Measurements from ENCODE around the gene SRP9. TPM values are rescaled to one million over a fixed set of nuclear protein-coding genes. Genes with fewer than 3 reads are reported as not detected.
"Not testable (repeated sequence)": the region's sequence is repeated elsewhere in the genome, so short reads cannot be mapped to it uniquely, and the experiment has no call there.

Gene SRP9
- polyA plus RNA-seq, 1 donor (not counting 4 experiments of a cell fraction or from before 2014, with no cell fraction given): 441 TPM

DNA sequence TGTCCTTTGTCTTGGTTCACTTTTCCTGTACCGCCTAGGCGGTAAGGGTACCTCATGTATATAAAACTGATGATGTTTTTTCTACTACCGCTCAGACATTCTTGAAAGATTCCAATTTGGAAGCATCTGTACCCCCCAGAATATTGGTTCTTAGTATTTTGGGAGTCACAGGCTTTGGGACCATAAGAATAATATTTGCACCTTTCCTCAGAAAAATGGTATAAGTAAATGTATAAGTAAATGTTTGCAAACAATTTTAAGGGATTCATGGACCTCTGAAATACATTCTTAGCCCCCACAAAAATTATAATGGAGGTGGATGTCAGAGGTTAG is 677 bp downstream of the SRP9 start:
- H3K79me2 ChIP-seq (ENCODE audit: control insufficient read depth, insufficient read depth, low read length): peaks cover 53% of the 10 kb centered on the region
- H3K9me1 ChIP-seq (ENCODE audit: control insufficient read depth, extremely low read depth, insufficient read depth, low read length): peaks cover 2% of the 10 kb centered on the region
- TF ChIP-seq, protein P1, sequence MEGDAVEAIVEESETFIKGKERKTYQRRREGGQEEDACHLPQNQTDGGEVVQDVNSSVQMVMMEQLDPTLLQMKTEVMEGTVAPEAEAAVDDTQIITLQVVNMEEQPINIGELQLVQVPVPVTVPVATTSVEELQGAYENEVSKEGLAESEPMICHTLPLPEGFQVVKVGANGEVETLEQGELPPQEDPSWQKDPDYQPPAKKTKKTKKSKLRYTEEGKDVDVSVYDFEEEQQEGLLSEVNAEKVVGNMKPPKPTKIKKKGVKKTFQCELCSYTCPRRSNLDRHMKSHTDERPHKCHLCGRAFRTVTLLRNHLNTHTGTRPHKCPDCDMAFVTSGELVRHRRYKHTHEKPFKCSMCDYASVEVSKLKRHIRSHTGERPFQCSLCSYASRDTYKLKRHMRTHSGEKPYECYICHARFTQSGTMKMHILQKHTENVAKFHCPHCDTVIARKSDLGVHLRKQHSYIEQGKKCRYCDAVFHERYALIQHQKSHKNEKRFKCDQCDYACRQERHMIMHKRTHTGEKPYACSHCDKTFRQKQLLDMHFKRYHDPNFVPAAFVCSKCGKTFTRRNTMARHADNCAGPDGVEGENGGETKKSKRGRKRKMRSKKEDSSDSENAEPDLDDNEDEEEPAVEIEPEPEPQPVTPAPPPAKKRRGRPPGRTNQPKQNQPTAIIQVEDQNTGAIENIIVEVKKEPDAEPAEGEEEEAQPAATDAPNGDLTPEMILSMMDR (optimal IDR thresholded peaks at IDR 0.05 in 1 of 3, IDR thresholded peaks at IDR 0.05 in 1 of 3, conservative IDR thresholded peaks at IDR 0.05 in 1 of 3; ENCODE audit: extremely low read depth in 1 of 3, insufficient read depth in 2 of 3, low read length in 3 of 3): no peak
- TF ChIP-seq EZH2 (IDR thresholded peaks at IDR 0.05; ENCODE audit: low read length): no peak
- no peak overlapping the region for H2AFZ ChIP-seq (ENCODE audit: control insufficient read depth, low read length)
- H3K27ac ChIP-seq (ENCODE audit: control insufficient read depth, insufficient read depth, low read length): peak overlapping the region; percentile 90
- H3K4me1 ChIP-seq (ENCODE audit: control insufficient read depth, extremely low read depth, insufficient read depth, low read length): peaks cover 15% of the 10 kb centered on the region
- H3K9ac ChIP-seq (ENCODE audit: control insufficient read depth, extremely low read depth, insufficient read depth, low read length): peak overlapping the region; percentile 90
- H3K36me3 ChIP-seq (ENCODE audit: control insufficient read depth in 2 of 2, extremely low read depth in 1 of 2, insufficient read depth in 2 of 2, low read length in 2 of 2): peaks cover 3 to 11% of the 10 kb centered on the region in 2 experiments
- H4K20me1 ChIP-seq (ENCODE audit: control insufficient read depth, extremely low read depth, insufficient read depth, low read length): peaks cover 9% of the 10 kb centered on the region
- dilution Hi-C loops (cut with MboI; ENCODE audit: extremely low pct_ligation_motif_present, low sequenced_read_pairs): no loop called here
- no peaks in the 10 kb centered on the region for H3K9me3 ChIP-seq (ENCODE audit: control insufficient read depth, low read depth, low read length)
- DNase-seq (ENCODE audit: low read depth, low spot score) (no peak), FAIRE-seq (no peak)
- H3K27me3 ChIP-seq (ENCODE audit: control insufficient read depth, extremely low read depth, insufficient read depth, low read length): no peaks in the 10 kb centered on the region
- H3K4me3 ChIP-seq (ENCODE audit: control insufficient read depth in 2 of 3, extremely low read depth in 1 of 3, insufficient read depth in 2 of 3, low read depth in 1 of 3, low read length in 3 of 3): peak overlapping the region; percentile 68 to 82 (median 77)
- H3K4me2 ChIP-seq (ENCODE audit: control insufficient read depth, extremely low read depth, insufficient read depth, low read depth, low read length): peak overlapping the region; percentile 70

DNA sequence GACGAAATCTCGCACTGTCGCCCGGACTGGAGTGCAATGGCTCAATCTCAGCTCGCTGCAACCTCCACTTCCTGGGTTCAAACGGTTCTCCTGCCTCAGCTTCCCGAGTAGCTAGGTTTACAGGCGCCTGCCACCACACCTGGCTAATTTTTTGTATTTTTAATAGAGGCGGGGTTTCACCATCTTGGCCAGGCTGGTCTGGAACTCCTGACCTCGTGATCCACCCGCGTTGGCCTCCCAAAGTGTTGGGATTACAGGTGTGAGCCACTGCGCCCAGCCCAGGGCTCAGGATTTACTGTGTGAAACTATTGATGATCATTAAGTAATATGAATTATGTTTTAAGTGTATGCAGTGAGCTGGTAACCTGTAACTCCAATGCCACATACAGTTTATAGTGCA is 1.5 kb downstream of the SRP9 start:
- peaks cover 60% of the 10 kb centered on the region for H3K79me2 ChIP-seq (ENCODE audit: control insufficient read depth, insufficient read depth, low read length)
- H3K27me3 ChIP-seq (ENCODE audit: control insufficient read depth, extremely low read depth, insufficient read depth, low read length); H3K27ac ChIP-seq (ENCODE audit: control insufficient read depth, insufficient read depth, low read length); H3K9me1 ChIP-seq (ENCODE audit: control insufficient read depth, extremely low read depth, insufficient read depth, low read length); H2AFZ ChIP-seq (ENCODE audit: control insufficient read depth, low read length); dilution Hi-C loops (cut with MboI; ENCODE audit: extremely low pct_ligation_motif_present, low sequenced_read_pairs); H4K20me1 ChIP-seq (ENCODE audit: control insufficient read depth, extremely low read depth, insufficient read depth, low read length); FAIRE-seq; H3K9me3 ChIP-seq (ENCODE audit: control insufficient read depth, low read depth, low read length); DNase-seq (ENCODE audit: low read depth, low spot score): not testable (repeated sequence)
- peak overlapping the region; percentile 70 for H3K4me2 ChIP-seq (ENCODE audit: control insufficient read depth, extremely low read depth, insufficient read depth, low read depth, low read length)
- peak overlapping the region; percentile 90 for H3K9ac ChIP-seq (ENCODE audit: control insufficient read depth, extremely low read depth, insufficient read depth, low read length)
- peak overlapping the region; percentile 68 to 82 (median 77) for H3K4me3 ChIP-seq (ENCODE audit: control insufficient read depth in 2 of 3, extremely low read depth in 1 of 3, insufficient read depth in 2 of 3, low read depth in 1 of 3, low read length in 3 of 3)
- H3K4me1 ChIP-seq (ENCODE audit: control insufficient read depth, extremely low read depth, insufficient read depth, low read length): peaks cover 15% of the 10 kb centered on the region
- peaks cover 5 to 14% of the 10 kb centered on the region in 2 experiments for H3K36me3 ChIP-seq (ENCODE audit: control insufficient read depth in 2 of 2, extremely low read depth in 1 of 2, insufficient read depth in 2 of 2, low read length in 2 of 2)

DNA sequence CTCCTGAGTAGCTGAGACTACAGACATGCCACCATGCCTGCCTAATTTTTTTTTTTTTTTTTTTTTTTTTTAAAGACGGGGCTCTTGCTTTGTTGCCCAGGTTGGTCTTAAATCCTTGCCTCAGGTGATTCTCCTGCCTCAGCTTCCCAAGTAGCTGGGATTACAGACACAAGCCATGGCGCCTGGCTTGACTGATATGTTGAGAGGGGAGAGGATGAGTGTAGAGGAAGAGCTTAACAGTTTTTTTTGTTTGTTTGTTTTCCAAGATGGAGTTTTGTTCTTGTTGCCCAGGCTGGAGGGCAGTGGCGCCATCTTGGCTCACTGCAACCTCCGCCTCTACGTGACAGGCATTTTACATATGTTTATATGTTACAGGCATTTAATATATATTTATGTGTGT is 2.5 kb downstream of the SRP9 start:
- H3K9ac ChIP-seq (ENCODE audit: control insufficient read depth, extremely low read depth, insufficient read depth, low read length): no peak overlapping the region
- dilution Hi-C loops (cut with MboI; ENCODE audit: extremely low pct_ligation_motif_present, low sequenced_read_pairs): no loop called here
- H3K27ac ChIP-seq (ENCODE audit: control insufficient read depth, insufficient read depth, low read length): no peak overlapping the region
- FAIRE-seq (no peak), DNase-seq (ENCODE audit: low read depth, low spot score) (no peak)
- no peak overlapping the region for H2AFZ ChIP-seq (ENCODE audit: control insufficient read depth, low read length)
- H3K9me1 ChIP-seq (ENCODE audit: control insufficient read depth, extremely low read depth, insufficient read depth, low read length): peaks cover 2% of the 10 kb centered on the region
- peak overlapping the region; percentile 25 for H3K4me2 ChIP-seq (ENCODE audit: control insufficient read depth, extremely low read depth, insufficient read depth, low read depth, low read length)
- peaks cover 5 to 14% of the 10 kb centered on the region in 2 experiments for H3K36me3 ChIP-seq (ENCODE audit: control insufficient read depth in 2 of 2, extremely low read depth in 1 of 2, insufficient read depth in 2 of 2, low read length in 2 of 2)
- H3K27me3 ChIP-seq (ENCODE audit: control insufficient read depth, extremely low read depth, insufficient read depth, low read length): no peaks in the 10 kb centered on the region
- no peak overlapping the region for H3K4me3 ChIP-seq (ENCODE audit: control insufficient read depth in 2 of 3, extremely low read depth in 1 of 3, insufficient read depth in 2 of 3, low read depth in 1 of 3, low read length in 3 of 3)
- peaks cover 9% of the 10 kb centered on the region for H4K20me1 ChIP-seq (ENCODE audit: control insufficient read depth, extremely low read depth, insufficient read depth, low read length)
- peaks cover 64% of the 10 kb centered on the region for H3K79me2 ChIP-seq (ENCODE audit: control insufficient read depth, insufficient read depth, low read length)
- no peaks in the 10 kb centered on the region for H3K9me3 ChIP-seq (ENCODE audit: control insufficient read depth, low read depth, low read length)
- H3K4me1 ChIP-seq (ENCODE audit: control insufficient read depth, extremely low read depth, insufficient read depth, low read length): peaks cover 15% of the 10 kb centered on the region
- TF ChIP-seq EZH2 (IDR thresholded peaks at IDR 0.05; ENCODE audit: low read length): no peak
- TF ChIP-seq, protein P1 (optimal IDR thresholded peaks at IDR 0.05 in 1 of 3, IDR thresholded peaks at IDR 0.05 in 1 of 3, conservative IDR thresholded peaks at IDR 0.05 in 1 of 3; ENCODE audit: extremely low read depth in 1 of 3, insufficient read depth in 2 of 3, low read length in 3 of 3): no peak
